Measurements from ENCODE around the gene MAPK4. TPM values are rescaled to one million over a fixed set of nuclear protein-coding genes. Genes with fewer than 3 reads are reported as not detected.

MAPK4 gene
- total RNA-seq, 3 donors from 2014 or later, result 0.64 to 1.9 (median 1.3) TPM

DNA sequence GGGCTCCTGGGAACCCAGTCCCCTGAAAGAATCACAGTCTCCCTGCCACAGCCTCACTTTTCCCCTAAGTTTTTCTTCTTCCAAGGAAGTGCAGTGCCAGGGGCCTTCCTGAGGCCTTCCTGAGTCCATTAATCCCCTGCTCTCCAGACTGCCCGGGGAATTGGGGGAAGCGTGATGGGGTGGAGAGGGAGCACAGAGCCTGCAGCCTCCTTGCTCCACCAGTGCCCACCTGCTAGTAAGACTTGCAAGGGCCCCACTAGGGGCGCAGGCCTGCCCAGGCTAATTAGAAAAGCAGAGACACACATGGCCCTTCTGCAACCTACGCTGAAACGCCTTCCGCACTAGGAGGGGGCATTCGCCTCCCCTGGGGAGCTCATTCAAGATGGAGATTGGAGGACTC, 149.3 kb downstream of the MAPK4 start:
- Histone ChIP-seq H3K36me3 (no peaks in the 10 kb centered on the region), H3K4me1 (no peaks in the 10 kb centered on the region), H3K9me3 (no peaks in the 10 kb centered on the region), H3K4me3 (no peak overlapping the region), H3K27me3 (no peaks in the 10 kb centered on the region), H3K27ac (no peak overlapping the region)
- intact Hi-C loops (cut with DNase I; ENCODE audit: low total_unique reads), result no loop called here
- no peak for TF ChIP-seq POLR2A (IDR thresholded peaks at IDR 0.05)
- TF ChIP-seq, protein P1, sequence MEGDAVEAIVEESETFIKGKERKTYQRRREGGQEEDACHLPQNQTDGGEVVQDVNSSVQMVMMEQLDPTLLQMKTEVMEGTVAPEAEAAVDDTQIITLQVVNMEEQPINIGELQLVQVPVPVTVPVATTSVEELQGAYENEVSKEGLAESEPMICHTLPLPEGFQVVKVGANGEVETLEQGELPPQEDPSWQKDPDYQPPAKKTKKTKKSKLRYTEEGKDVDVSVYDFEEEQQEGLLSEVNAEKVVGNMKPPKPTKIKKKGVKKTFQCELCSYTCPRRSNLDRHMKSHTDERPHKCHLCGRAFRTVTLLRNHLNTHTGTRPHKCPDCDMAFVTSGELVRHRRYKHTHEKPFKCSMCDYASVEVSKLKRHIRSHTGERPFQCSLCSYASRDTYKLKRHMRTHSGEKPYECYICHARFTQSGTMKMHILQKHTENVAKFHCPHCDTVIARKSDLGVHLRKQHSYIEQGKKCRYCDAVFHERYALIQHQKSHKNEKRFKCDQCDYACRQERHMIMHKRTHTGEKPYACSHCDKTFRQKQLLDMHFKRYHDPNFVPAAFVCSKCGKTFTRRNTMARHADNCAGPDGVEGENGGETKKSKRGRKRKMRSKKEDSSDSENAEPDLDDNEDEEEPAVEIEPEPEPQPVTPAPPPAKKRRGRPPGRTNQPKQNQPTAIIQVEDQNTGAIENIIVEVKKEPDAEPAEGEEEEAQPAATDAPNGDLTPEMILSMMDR (IDR thresholded peaks at IDR 0.05), result no peak
- no peak for DNase-seq (ENCODE audit: low spot score in 2 of 2)

DNA sequence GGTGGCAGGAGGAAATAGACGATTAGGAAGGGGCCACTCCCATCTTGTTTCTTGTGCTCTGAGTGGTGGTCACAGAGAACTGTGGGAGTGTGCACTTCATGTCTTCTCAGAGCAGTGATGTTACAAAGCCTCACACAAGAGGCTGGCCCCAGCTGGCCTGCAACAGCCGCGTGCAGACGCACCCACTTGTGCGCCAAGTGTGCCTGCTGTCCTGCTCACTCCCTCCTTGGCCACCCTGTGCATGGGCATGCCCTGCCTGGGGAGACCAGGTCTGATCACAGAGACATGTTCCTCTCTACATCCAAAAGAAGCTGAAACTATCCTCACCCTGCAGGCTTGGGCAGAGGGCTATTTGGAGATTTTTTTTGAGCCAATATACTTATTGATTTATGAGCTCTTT, 151.5 kb downstream of the MAPK4 start:
- Histone ChIP-seq H3K4me1 (no peaks in the 10 kb centered on the region), H3K4me3 (no peak overlapping the region), H3K27ac (no peak overlapping the region), H3K36me3 (no peaks in the 10 kb centered on the region), H3K9me3 (peaks cover 6% of the 10 kb centered on the region in 2 donors), H3K27me3 (no peaks in the 10 kb centered on the region)
- intact Hi-C loops (cut with DNase I; ENCODE audit: low total_unique reads), result no loop called here
- TF ChIP-seq POLR2A (IDR thresholded peaks at IDR 0.05) (no peak), POLR2AphosphoS5 (IDR thresholded peaks at IDR 0.05) (no peak)
- TF ChIP-seq, protein P1 (IDR thresholded peaks at IDR 0.05), result no peak
- DNase-seq (ENCODE audit: low spot score in 2 of 2), result no peak

DNA sequence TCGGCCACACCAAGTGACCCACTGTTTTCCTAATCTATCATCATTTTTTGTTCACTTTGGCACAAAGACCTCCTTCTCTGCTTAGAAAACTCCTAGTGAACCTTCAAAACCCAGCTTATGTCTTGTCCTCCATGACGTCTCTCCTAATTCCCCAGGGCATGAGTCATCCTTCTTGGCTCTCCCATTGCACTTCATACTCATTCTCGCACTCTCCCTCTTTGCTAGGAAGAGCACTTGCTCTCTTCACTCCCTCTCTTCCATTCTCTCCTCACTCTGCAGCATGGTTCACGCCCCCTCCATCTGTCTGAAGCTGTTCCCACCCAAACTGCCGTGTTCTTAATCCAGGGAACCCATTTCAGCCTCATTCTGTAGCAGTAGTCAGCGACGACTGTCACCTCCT, 156.0 kb downstream of the MAPK4 start:
- no peaks in the 10 kb centered on the region for H3K4me1 ChIP-seq
- peaks cover 6% of the 10 kb centered on the region in 2 donors for H3K9me3 ChIP-seq
- H3K27me3 ChIP-seq, result no peaks in the 10 kb centered on the region
- intact Hi-C loops (cut with DNase I; ENCODE audit: low total_unique reads), result no loop called here
- TF ChIP-seq, protein P1 (IDR thresholded peaks at IDR 0.05), result no peak
- no peak for TF ChIP-seq POLR2A (IDR thresholded peaks at IDR 0.05)
- no peak for TF ChIP-seq POLR2AphosphoS5 (IDR thresholded peaks at IDR 0.05)
- no peak overlapping the region for H3K27ac ChIP-seq
- DNase-seq (ENCODE audit: low spot score in 2 of 2), result no peak
- no peaks in the 10 kb centered on the region for H3K36me3 ChIP-seq
- H3K4me3 ChIP-seq, result no peak overlapping the region

GRCh38 chr18:50716902-50717301, 157.0 kb downstream of the MAPK4 start:
- Histone ChIP-seq H3K36me3 (no peaks in the 10 kb centered on the region), H3K4me1 (no peaks in the 10 kb centered on the region), H3K27me3 (no peaks in the 10 kb centered on the region), H3K27ac (no peak overlapping the region), H3K4me3 (no peak overlapping the region), H3K9me3 (peaks cover 6% of the 10 kb centered on the region in 2 donors)
- intact Hi-C loops (cut with DNase I; ENCODE audit: low total_unique reads), result no loop called here
- TF ChIP-seq POLR2AphosphoS5 (IDR thresholded peaks at IDR 0.05) (no peak), POLR2A (IDR thresholded peaks at IDR 0.05) (no peak)
- TF ChIP-seq, protein P1 (IDR thresholded peaks at IDR 0.05), result no peak
- no peak for DNase-seq (ENCODE audit: low spot score in 2 of 2)

DNA sequence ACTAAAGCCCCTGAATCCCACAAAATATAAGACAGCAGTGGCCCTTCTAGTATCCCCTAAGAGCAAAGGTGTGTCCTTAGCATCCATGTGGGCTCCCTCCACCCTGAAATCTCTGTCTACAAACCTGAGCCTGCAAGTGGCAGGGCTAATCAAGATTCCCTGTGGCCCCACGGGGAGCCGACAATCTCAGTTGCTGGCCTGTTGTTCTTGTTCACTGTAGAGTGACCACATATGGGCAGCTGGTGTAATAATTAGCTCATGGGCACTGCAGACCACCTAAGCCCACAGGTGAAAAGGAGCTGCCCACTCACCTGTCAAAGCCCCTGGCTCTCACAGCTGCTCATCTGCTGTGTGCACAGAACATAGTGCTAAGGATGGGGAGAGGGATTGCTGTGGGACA, 157.7 kb downstream of the MAPK4 start:
- DNase-seq (ENCODE audit: low spot score in 2 of 2), result no peak
- Histone ChIP-seq H3K4me1 (no peaks in the 10 kb centered on the region), H3K36me3 (no peaks in the 10 kb centered on the region), H3K27ac (no peak overlapping the region), H3K9me3 (peaks cover 6% of the 10 kb centered on the region in 2 donors), H3K27me3 (no peaks in the 10 kb centered on the region), H3K4me3 (no peak overlapping the region)
- intact Hi-C loops (cut with DNase I; ENCODE audit: low total_unique reads), result no loop called here
- TF ChIP-seq POLR2A (IDR thresholded peaks at IDR 0.05) (no peak), POLR2AphosphoS5 (IDR thresholded peaks at IDR 0.05) (no peak)
- TF ChIP-seq, protein P1 (IDR thresholded peaks at IDR 0.05), result no peak

All from breast epithelium (tissue), 4 donors.